ENCODE data around the gene CCSER2.

- TF ChIP-seq CTCF (IDR thresholded peaks at IDR 0.05) (no peak), ZFX (IDR thresholded peaks at IDR 0.05; ENCODE audit: borderline replicate concordance) (no peak)
These were observed 77.3 kb downstream of the CCSER2 start for GRCh38 chr10:84405662-84406061.
